Activated CD8-positive, alpha-beta T cell treated with anti-CD3 and anti-CD28 coated beads for 36 hours (primary cell): ENCODE results near the gene NEK1. TPM values are rescaled to one million over a fixed set of nuclear protein-coding genes. Genes with fewer than 3 reads are reported as not detected.

Experiments
- ATAC-seq: fragments of 200-7000 bp; cut with Tn5 transposase; one replicate; pipeline ENCODE4 v1.10.0; 2021; ENCODE audit warnings: mild to moderate bottlenecking, moderate library complexity
- CTCF ChIA-PET: fragments of 350-600 bp; sonication (Branson Sonifier 250); formaldehyde crosslinking; loops from one replicate; lab custom pipeline; 2021; ENCODE audit warnings: antibody characterized with exemption; lab: Charles Lee
- POLR2A ChIA-PET: fragments of 350-600 bp; sonication (Branson Sonifier 250); formaldehyde crosslinking; loops from one replicate; lab custom pipeline; 2021; ENCODE audit warnings: antibody characterized with exemption; lab: Charles Lee
- DNase-seq: peaks from one replicate; pipeline ENCODE4 v3.0.0-alpha.2; 2020
- H3K27ac Mint-ChIP-seq: one replicate; pipeline ENCODE4 v1.8.0; 2021; ENCODE audit warnings: mild to moderate bottlenecking, mixed read lengths
- H3K27me3 Mint-ChIP-seq: one replicate; pipeline ENCODE4 v1.8.0; 2021; ENCODE audit warnings: mixed read lengths
- H3K36me3 Mint-ChIP-seq: one replicate; pipeline ENCODE4 v1.8.0; 2021; ENCODE audit warnings: low read depth, mixed read lengths
- H3K4me1 Mint-ChIP-seq: one replicate; pipeline ENCODE4 v1.8.0; 2021; ENCODE audit warnings: low read depth, mixed read lengths
- H3K4me3 Mint-ChIP-seq: one replicate; pipeline ENCODE4 v1.8.0; 2021; ENCODE audit warnings: mild to moderate bottlenecking, moderate library complexity, mixed read lengths
- H3K9me3 Mint-ChIP-seq: one replicate; pipeline ENCODE4 v1.8.0; 2021; ENCODE audit warnings: mixed read lengths
- intact Hi-C: fragments of 100-400 bp; cut with micrococcal nuclease; formaldehyde crosslinking; loops from one replicate; pipeline ENCODE4 v1.10.0; 2022
- total RNA-seq, 2 experiments: library from RNA; stranded (reverse); gene quantifications; one replicate each; pipeline ENCODE4 v1.2.3, GENCODE V29; 2021
- TF ChIP-seq, protein P1 (sequence below): fragments of 200-600 bp; IDR thresholded peaks from one replicate; pipeline ENCODE4 v1.8.0; 2022; ENCODE audit warnings: antibody characterized with exemption, mild to moderate bottlenecking

Gene NEK1
- total RNA-seq, 2 experiments from 2014 or later, result 12.0 to 13.6 TPM

DNA sequence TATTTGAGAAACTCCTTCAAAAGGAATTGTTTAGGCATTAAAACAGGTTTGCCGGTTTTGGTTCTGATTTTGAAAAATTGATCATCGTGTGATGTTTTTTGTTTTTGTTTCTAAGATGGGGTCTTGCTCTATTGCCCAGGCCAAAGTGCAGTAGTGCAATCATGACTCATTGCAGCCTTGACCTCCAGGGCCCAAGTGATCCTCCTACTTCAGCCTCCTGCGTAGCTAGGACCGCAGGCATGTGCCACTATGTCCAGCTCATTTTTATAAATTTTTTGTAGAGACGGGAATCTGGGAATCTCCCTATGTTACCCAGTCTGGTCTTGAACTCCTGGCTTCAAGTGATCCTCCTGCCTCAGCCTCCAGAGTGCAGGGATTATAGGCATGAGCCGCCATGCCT is 43.0 kb upstream of the NEK1 start:
- TF ChIP-seq, protein P1, sequence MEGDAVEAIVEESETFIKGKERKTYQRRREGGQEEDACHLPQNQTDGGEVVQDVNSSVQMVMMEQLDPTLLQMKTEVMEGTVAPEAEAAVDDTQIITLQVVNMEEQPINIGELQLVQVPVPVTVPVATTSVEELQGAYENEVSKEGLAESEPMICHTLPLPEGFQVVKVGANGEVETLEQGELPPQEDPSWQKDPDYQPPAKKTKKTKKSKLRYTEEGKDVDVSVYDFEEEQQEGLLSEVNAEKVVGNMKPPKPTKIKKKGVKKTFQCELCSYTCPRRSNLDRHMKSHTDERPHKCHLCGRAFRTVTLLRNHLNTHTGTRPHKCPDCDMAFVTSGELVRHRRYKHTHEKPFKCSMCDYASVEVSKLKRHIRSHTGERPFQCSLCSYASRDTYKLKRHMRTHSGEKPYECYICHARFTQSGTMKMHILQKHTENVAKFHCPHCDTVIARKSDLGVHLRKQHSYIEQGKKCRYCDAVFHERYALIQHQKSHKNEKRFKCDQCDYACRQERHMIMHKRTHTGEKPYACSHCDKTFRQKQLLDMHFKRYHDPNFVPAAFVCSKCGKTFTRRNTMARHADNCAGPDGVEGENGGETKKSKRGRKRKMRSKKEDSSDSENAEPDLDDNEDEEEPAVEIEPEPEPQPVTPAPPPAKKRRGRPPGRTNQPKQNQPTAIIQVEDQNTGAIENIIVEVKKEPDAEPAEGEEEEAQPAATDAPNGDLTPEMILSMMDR, result no peak
- DNase-seq (no peak), ATAC-seq (no peak)
- Mint-ChIP-seq H3K27me3 (no peaks in the 10 kb centered on the region), H3K4me3 (no peak overlapping the region), H3K4me1 (peaks cover 26% of the 10 kb centered on the region), H3K9me3 (no peaks in the 10 kb centered on the region), H3K27ac (no peak overlapping the region), H3K36me3 (peaks cover 7% of the 10 kb centered on the region)
- intact Hi-C loops, result no loop called here
- POLR2A ChIA-PET, result no interaction called here
- CTCF ChIA-PET, result interaction anchor here (1.3 kb wide), 1 partner anchor 42 kb away, joined by 4 read pairs; no protein-coding TSS in a partner anchor

DNA sequence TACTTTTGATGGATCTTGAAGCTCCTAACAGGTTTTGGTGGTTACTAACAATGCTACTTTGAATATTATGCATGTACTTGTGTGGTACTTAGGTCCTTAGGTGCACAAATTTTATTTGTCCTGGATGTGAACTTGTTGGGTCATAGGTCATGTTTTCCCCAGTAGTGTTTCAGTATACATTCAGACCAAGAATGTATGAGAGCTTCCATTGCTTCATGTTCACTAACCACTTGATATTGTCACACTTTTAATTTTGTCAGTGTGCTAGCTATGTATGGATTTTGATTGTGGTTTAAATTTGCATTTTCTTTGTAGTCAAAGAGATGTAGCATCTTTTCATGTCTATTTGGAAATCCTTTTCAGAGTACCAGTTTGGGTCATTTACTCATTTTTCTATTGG is 40.2 kb upstream of the NEK1 start:
- H3K4me1 Mint-ChIP-seq, result peaks cover 27% of the 10 kb centered on the region
- POLR2A ChIA-PET, result interaction anchor here (0.7 kb wide), 1 partner anchor 40 kb away, joined by 3 read pairs; the partner anchor contains the start of gene NEK1
- no peak overlapping the region for H3K27ac Mint-ChIP-seq
- DNase-seq (no peak), ATAC-seq (peak; percentile 39)
- H3K9me3 Mint-ChIP-seq, result no peaks in the 10 kb centered on the region
- peaks cover 7% of the 10 kb centered on the region for H3K36me3 Mint-ChIP-seq
- TF ChIP-seq, protein P1, result no peak
- no peak overlapping the region for H3K4me3 Mint-ChIP-seq
- intact Hi-C loops, result no loop called here
- CTCF ChIA-PET, result interaction anchor here (1.1 kb wide), 1 partner anchor 39 kb away, joined by 3 read pairs; no protein-coding TSS in a partner anchor
- no peaks in the 10 kb centered on the region for H3K27me3 Mint-ChIP-seq

DNA sequence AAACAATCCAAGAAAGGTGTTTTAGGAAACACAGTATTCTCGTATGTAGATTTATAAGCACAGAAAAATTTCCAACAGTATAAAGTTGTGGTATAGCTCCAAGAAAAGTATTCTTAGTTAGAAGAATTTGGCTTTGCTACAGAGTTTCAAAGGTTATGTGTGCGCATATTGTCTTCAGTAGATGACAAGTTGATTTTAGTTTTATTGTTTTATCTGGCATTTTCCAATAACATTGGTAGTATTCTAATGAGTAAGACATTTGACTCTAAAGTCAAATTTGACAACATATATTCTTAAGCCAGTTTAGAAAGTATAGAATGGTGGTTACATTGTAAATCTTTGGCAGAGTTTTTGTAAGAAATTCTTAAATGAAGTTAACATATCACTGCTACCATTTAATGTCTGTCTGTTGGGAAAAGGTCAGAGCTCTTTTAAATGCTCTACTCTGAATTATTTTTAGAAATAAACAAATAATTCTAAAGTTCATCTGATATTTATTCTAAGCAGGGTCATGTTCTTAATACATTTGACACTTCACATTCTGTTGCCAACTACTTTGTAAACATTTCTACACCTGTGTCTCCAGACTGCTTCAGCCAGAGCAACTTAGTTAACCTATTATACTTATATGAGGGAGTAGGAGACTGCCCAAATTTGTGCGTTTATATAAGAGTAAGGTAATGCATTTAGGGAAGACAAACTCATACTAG is 38.0 kb upstream of the NEK1 start:
- H3K9me3 Mint-ChIP-seq, result no peaks in the 10 kb centered on the region
- intact Hi-C loops, result no loop called here
- no peak for DNase-seq
- POLR2A ChIA-PET, result interaction anchor here (0.7 kb wide), 1 partner anchor 353 kb away, joined by 4 read pairs; no protein-coding TSS in a partner anchor
- peaks cover 6% of the 10 kb centered on the region for H3K36me3 Mint-ChIP-seq
- CTCF ChIA-PET, result interaction anchor here (1.1 to 1.5 kb wide), 2 partner anchors 16 to 37 kb away, joined by 3 to 4 read pairs; no protein-coding TSS in a partner anchor
- no peaks in the 10 kb centered on the region for H3K27me3 Mint-ChIP-seq
- TF ChIP-seq, protein P1, result no peak
- H3K4me1 Mint-ChIP-seq, result peaks cover 27% of the 10 kb centered on the region
- no peak overlapping the region for H3K4me3 Mint-ChIP-seq
- ATAC-seq, result no peak
- H3K27ac Mint-ChIP-seq, result no peak overlapping the region

DNA sequence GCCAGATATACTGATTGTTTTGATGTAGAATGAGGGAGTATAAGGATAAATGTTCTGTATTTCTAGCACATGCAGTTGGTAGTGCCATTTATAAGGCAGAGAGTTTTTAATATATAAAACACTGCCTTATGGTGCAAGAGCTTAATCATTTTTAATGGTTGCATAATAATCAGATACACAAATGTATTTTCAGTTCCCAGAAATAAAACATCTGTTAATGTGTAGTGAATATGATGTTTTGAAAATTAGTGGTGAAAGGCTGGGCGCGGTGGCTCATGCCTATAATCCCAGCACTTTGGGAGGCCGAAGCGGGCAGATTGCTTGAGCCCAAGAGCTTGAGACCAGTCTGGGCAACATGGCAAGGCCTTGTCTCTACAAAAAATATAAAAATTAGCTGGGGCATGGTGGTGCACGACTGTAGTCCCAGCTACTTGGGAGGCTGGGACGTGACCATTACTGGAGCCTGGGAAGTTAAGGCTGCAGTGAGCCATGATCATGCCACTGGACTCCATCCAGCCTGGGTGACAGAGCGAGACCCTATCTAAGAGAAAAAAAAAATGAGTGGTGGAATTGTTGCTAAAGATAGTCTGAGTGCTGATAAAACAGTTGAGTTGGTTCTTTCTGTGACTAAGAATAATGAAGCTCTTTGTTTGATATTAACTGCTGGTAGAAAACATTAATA is 37.3 kb upstream of the NEK1 start:
- CTCF ChIA-PET, result interaction anchor here (1.1 to 1.5 kb wide), 2 partner anchors 15 to 36 kb away, joined by 3 to 4 read pairs; no protein-coding TSS in a partner anchor
- no peaks in the 10 kb centered on the region for H3K27me3 Mint-ChIP-seq

More for the DNA sequence above, 37.3 kb upstream of the NEK1 start:
- TF ChIP-seq, protein P1, result no peak
- Mint-ChIP-seq H3K27ac (no peak overlapping the region), H3K4me3 (no peak overlapping the region), H3K9me3 (no peaks in the 10 kb centered on the region), H3K36me3 (peaks cover 4% of the 10 kb centered on the region), H3K4me1 (peaks cover 27% of the 10 kb centered on the region)
- no peak for DNase-seq
- intact Hi-C loops, result no loop called here
- POLR2A ChIA-PET, result interaction anchor here (0.7 kb wide), 1 partner anchor 354 kb away, joined by 4 read pairs; no protein-coding TSS in a partner anchor
- no peak for ATAC-seq
